Measurements from ENCODE around the gene MIER1.

DNA sequence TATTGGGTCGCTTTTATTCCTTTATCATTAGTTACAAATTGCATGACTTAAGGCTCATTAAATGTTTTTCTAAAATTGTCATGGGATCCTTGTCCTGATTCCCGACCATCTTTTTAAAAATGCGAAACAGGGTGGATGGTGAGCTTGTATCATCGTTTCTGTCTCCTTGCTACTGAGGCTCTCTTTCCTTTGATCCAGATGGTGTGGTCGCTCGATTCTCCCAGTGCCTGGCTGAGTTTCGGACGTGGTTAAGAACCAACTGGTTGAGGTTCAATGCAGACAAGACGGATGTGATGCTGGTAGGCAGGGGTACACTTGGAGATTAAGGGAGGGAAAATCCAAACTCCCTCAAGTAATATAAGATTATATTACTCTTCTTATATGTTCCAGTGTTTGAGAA is 1.2 kb downstream of the MIER1 start:
- TF ChIP-seq, protein P1, sequence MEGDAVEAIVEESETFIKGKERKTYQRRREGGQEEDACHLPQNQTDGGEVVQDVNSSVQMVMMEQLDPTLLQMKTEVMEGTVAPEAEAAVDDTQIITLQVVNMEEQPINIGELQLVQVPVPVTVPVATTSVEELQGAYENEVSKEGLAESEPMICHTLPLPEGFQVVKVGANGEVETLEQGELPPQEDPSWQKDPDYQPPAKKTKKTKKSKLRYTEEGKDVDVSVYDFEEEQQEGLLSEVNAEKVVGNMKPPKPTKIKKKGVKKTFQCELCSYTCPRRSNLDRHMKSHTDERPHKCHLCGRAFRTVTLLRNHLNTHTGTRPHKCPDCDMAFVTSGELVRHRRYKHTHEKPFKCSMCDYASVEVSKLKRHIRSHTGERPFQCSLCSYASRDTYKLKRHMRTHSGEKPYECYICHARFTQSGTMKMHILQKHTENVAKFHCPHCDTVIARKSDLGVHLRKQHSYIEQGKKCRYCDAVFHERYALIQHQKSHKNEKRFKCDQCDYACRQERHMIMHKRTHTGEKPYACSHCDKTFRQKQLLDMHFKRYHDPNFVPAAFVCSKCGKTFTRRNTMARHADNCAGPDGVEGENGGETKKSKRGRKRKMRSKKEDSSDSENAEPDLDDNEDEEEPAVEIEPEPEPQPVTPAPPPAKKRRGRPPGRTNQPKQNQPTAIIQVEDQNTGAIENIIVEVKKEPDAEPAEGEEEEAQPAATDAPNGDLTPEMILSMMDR (IDR thresholded peaks at IDR 0.05) = no peak
- no peak for TF ChIP-seq POLR2A (IDR thresholded peaks at IDR 0.05)
